HG02884 (cell line): ENCODE data around the gene GSTCD.
"Not testable (repeated sequence)": the region's sequence is repeated elsewhere in the genome, so short reads cannot be mapped to it uniquely, and the experiment has no call there.

ENCODE experiments used
- ATAC-seq: cut with Tn5 transposase; IDR thresholded peaks from one replicate; pipeline ENCODE4 v1.9.1; 2021; ENCODE audit warnings: mild to moderate bottlenecking, moderate library complexity; ENCODE audit not compliant: unreplicated experiment

Gene GSTCD, protein sequence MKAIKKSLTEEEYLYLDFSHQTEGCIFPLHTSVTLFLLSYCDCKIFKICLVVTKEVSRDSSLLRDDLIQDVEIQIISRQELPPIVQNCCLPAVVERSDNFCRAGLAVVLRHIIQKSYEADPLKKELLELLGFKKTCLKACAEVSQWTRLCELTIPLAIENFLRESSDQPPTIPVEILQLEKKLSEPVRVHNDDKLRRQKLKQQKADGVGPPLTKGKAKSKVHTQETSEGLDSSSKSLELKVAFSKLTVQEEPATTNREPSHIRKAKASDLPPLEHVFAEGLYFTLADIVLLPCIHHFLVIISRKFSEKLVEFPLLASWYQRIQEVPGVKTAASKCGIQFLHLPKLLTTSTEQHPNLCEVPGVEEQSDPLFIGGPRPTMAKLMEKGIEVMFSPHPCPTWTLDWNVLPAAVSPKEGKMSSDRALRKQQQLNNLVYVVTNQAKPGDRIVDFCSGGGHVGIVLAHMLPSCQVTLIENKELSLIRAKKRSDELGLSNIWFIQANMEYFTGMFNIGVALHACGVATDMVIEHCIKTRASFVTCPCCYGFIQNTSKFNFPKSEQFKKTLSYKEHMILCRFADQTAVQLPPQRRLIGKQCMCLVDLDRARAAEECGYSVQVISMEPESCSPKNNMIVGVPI

DNA sequence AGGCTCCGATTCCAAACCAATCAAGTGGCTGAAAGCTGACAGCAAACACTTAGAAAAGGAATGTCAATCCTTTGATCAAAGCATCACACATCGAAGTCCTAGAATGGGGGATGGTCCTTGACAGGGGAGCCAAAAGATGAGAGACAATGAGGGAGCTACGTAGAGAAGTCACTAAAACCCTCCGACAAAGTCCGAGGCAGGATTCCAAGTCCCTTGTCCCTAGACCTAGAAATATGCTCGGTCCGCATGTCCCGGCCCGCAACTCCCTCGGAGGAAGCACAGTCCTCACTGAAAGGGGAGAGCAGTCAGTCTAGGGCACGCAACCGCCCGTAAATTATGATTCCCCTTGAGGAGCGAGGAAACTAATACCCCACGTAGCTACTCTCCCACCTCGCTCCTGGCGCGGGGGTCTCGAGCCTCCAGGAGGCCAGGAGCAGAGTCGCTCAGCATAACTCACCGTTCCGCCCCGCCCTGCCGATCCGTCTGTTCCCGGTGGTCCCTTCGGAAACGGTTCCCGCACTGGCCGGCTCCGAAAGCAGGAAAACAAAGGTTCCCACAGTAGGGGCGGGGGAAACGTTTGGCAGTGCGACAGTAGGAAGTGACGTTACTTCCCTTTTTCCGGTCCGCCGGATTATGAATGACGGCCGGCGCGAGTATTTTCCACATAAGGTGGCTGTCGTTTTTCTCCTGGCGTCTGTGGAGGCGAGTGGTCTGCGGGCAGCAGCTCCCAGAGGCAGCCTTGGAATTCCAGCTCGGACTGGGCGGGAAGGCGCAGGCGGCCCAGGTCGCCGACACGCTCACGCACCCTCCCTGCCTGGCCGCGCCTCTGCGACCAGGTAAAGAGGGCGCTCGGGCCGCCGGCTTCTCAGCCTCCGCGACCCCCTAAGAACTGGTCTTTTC lies at the start of gene GSTCD, which contains the start of gene INTS12:
Gene GSTCD (plus strand): TSS at position 604 of the 900 bp plus-strand sequence. CDS start 8,830 bp downstream, outside the sequence.
Gene INTS12 (minus strand): TSS at position 509 of the 900 bp plus-strand sequence. CDS start 8,684 bp downstream, outside the sequence.
- peak; percentile 67 for ATAC-seq

DNA sequence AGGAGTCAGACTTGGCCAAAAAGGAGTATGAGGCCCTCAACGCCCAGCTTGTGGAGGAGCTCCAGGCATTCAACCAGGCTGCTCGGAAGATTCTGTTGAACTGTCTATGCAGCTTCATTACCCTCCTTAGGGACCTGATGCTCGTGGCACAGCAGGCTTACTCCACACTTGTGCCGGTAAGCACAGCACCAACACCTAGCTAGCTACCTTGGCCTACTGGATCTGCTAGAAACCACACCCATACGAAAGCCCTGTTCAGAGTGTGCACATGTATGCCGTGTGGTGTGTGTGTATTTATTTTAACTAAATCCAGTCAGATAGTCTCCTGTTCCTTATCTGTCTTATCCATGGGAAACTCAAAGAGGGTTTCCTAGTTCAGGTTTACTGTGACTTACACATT lies 49.4 kb upstream of the GSTCD start:
- no peak for ATAC-seq

DNA sequence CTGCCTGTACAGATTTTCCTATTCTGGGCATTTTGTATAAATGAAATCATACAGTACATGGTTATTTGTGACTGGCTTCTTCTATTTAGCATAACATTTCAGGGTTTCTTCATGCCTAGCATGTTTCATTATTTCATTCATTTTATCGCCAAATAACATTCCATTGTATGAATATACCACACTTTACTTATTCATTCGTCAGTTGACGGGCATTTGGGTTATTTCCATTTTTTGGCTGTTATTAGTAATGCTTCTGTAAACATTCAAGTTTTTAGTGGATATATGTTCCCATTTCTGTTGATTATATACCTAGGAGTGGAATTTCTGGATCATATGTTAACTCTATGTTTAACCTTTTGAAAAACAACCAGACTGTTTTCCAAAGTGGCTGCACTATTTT lies 47.6 kb upstream of the GSTCD start:
- ATAC-seq: no peak

DNA sequence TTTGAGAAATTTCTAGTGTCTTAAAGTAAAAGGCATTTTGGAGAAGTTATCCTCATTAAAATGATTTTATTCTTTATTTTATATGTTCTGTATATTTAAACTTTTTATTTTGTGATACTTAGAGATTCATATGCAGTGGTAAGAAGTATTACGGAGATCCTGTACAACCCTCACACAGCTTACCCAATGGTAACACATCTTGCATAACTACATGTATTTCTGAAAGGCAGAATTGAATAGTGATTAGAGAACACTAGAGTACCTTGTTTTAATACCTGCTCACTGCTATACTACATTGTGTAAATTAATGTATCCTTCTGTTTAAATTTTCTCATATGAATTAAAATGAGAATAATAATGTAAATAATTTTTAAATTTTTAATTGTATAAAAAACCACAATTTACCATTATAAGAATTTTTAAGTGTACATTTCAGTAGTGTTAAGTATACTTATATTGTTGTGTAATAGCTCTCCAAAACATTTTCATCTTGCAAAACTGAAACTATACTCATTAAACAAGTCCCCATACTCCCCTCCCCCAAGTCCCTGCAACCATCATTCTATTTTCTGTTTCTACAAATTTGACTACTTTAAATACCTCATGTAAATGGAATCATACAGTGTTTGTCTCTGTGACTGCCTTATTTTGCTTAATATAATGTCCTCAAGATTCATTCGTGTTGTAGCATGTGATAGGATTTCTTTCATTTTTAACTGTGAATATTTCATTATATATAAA lies 45.5 kb upstream of the GSTCD start:
- no peak for ATAC-seq

DNA sequence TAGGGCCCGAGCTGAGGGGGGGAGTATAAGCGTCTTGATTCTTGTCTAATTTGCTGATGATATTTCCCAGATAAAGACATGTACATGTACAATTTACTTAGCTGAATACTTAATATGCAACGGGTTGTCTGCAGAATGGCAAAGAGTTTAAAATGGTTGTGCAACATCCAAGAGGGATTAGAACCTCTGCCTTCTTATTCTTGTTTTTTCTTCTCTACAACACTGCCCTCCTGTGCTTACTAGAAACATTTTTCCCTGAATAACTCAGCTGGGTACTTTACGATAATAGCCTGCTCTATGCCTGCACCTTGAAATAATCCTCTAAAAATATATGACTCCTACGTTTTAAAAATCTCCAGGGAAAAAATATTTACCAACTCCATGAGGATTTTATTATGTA lies 41.9 kb upstream of the GSTCD start:
- no peak for ATAC-seq

DNA sequence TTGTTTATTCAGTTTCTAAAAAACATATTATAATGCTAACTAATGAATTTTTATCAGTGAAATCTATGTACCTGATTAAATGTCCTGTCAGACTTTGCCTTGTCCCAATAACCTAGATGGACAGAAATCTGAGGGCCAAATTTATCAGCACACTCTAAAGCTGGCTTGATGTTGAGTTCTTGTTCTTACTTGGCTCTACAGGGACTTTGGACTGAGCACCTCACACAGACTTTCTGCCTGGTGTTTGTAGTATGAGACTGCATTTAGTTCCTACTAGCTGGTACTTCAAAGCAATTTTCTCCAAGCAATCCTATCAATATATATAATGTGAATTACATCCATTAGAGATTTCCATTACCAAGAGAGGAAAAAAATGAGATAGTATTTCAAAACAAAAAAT lies 37.9 kb upstream of the GSTCD start:
- no peak for ATAC-seq

DNA sequence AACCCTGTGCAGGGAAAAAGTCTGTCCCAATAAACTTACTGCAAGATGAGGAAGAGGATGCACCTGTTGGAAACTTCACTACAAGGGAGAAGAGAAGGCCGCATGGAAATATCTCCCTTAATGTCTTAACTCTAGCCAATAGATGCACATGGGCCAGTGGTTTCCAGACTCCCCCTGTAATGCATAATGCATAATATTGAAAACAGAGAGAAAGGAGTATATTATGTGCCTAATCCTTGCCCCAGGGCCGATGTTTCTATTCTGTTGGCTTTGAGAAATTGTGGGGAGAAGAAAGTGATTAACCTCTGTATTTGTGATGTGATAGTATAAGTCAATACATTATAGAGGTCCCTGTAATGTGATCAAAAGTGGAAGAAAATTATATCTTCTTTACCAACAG lies 37.3 kb upstream of the GSTCD start:
- ATAC-seq: no peak

DNA sequence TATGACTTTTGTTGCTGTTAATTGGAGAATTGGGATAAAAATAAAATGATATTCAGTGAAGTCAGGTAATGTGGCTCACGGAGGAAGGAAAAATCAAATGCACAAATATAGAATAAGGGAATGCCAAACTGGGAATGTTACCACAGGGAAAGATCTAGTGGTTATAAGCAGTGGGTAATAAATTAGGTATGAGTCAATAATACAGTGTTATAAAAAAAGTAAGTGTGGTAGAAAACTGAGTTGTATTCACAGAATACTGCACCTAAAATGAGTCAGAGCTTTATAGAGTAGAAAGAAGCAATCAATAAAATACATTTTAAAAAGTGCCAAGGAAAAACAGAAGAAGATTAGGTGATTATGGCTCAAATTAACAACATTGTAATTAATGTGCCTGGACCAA lies 34.6 kb upstream of the GSTCD start:
- no peak for ATAC-seq

DNA sequence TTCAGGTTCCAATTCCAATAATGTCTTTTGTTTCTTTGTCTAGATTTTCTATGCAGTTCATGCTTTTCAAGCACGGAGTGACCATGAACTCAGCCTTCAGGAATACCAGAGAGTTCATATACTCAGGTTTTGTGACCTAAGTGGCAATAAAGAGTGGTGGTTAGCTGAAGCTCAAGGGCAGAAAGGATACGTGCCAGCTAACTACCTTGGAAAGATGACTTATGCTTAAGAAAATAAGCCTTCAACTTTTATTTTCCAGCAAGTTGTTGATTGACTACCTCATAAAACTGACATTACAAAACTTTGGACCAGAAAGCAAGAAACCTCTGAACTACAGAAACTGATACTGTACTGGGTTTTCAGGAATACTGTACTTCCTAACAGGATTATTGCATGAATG lies 30.9 kb upstream of the GSTCD start:
- no peak for ATAC-seq

DNA sequence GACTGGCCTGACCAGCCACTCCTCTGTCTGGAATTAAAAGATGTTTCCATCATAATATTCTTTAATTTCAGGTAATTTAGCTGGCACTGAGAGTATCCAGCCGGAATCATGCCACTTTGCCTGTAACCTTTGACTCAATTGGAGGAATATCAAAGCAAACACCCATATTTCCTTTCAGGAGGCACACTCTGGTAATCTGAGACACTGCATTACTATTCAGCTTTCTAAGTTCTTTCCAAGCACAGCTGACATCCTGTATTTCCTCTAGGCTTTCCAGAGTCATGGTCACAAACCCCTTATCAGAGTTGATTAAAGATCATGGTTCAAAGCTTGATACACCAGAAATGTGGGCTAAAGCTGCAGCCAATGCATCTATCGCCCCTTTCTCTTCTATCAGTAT lies 29.4 kb upstream of the GSTCD start:
- ATAC-seq: no peak

DNA sequence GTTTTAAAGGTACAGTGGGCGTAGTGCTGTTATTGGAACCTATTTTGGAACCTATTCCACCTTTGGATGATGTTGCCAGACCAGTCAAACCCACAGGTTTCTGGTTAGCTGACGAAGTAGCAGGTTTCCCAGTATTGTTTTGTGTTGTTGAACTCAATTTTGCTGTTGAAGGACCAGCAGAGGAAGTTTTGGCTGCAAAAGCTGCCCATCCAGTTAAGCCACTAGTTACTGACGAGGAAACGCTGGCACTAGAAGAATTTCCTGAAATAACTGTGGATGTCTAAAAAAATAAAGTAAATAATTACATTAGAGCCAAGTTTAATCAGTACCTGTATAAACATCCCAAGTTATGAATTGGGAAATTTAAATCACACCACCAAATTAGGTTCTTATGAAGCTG lies 25.5 kb upstream of the GSTCD start:
- no peak for ATAC-seq

DNA sequence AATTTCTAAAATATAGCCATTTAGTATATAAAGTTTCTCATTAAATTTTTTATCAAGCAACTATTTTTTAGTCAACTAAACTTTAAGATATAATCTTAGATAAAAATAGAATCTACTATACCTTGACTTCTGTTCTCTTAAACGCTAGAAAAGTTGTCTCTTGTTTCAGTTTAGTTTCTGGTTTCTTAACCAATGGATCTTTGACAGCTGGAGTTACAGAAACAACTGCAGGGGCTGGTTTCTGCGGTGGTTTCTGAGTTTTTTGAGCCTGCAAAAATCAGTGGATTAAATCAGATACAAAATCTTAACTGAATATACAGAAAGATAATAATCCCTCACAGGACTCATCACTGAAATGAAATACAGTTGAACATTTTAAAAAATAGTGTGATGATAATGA lies 22.0 kb upstream of the GSTCD start:
- no peak for ATAC-seq

DNA sequence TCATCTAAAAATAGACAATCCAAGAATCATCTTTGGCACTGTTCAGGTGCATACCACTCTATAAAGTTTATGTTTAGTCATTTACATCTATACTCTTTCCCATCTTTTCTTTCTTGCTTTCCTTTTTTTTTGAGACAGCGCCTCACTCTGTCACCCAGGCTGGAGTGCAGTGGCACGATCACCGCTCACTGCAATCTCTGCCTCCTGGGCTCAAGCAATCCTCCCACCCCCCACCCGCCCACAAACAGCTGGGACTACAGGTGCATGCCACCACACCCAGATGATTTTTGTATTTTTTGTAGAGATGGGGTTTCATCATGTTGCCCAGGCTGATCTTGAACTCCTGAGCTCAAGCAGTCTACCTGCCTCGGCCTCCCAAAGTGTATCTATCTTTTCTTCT lies 13.8 kb upstream of the GSTCD start:
- ATAC-seq: not testable (repeated sequence)

DNA sequence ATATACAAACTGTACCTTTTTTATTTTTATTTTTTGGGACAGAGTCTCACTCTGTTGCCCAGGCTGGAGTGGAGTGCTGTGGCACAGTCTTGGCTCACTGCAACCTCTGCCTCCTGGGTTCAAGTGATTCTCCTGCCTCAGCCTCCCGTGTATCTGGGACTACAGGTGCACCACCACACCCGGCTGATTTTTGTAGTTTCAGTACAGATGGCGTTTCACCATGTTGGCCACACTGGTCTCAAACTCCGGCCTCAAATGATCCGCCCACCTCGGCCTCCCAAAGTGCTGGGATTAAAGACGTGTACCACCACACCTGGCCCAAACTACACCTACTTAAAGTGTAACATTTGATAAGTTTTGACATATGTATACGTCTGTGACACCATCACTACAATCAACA lies 12.8 kb upstream of the GSTCD start:
- not testable (repeated sequence) for ATAC-seq

DNA sequence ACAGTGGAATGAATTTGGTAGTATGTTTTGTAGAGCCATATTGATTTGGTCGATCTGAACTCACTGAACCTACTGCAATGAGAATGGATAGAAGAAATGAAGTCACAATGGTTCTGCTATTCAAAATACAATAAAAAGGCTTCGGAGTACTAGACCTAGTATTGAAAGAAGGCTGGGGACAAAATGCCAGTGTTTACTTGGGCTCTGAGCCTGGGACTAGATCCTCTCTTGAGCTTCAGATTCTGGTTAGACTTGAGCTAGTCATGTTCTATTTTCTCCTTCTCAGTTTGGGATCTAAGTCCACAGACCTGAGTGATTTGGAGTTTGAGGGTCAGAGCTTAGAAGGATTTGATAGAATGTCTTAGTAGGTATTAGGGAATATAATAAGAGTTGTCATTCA lies 10.0 kb upstream of the GSTCD start:
- ATAC-seq: no peak

DNA sequence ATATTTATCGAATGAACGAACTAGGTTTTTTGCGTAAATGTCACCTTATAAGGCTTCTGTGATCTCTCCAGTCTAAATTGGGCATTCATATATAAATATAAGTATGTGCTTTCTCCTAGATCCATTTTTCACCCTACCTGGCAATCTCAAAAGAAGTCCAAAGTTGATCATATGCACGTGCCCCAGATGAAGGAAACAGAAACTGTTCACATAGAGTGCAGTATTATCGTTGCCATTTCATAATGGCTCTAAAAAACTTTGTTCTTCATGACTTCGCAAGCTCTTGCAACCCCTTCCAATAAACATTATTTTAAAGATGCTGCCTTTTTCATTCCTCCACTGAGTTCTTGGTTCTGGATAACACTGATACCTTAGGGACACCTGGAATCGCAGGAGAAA lies 803 bp upstream of the GSTCD start:
- ATAC-seq: no peak

DNA sequence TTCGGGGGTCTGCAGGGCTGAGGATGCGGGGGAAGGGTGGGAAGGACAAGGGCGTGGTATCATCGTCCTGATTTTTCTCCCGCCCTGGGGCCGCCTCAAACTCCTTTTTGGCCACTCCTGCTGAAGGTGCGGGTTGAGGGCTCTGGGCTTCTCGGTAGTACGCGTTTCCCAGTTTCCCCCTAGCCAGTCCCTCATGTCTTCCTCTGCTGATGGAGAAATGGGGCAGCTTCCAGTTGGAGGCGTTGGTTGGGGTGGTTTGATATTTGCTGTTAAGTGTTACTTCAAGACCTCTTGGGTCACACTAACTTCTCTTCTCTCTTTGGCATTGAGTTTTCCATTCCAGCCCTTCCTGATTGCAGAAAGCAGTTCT lies 482 bp downstream of the GSTCD start:
- ATAC-seq: peak; percentile 22

DNA sequence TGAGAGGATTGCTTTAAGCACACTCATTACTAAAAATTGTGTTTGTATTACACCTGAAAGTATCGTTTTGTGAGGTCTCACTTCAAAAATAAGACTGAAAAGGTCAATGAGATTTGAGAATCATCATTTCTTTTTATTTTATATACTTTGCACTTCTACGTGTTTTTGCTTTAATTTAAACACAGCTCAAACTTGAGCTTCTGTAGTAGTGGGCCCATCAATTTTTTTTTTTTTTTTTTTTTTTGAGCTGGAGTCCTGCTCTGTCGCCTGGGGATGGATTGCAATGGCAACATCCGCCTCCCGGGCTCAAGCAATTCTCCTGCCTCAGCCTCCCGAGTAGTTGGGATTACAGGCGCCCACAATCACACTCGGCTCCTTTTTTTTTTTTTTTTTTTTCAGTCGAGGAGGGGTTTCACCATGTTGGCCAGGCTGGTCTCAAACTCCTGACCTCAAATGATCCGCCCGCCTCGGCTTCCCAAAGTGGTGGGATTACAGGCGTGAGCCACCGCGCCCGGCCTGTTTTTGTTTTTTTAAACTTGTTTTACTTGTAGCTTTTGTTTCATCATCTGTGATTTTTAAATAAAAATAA lies 1.5 kb downstream of the GSTCD start:
- no peak for ATAC-seq

DNA sequence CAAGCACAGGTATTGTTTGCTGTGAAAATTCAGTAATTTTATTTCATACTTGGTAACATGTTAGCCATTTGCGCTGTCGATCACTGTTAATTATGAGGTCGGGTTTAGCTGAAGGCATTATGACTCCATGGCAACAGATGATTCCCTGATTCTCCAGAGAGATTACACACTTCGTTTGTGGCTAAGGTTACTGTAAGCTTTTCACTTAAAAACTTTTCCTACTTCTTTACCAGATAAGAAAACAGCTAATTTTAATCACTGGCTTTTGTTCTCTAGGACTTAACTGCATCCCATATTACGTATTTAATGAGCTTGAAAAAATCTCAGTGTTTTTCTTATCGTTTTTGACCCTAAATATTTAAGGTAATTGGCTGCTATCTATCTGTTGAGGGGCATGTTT lies 2.1 kb downstream of the GSTCD start:
- no peak for ATAC-seq

DNA sequence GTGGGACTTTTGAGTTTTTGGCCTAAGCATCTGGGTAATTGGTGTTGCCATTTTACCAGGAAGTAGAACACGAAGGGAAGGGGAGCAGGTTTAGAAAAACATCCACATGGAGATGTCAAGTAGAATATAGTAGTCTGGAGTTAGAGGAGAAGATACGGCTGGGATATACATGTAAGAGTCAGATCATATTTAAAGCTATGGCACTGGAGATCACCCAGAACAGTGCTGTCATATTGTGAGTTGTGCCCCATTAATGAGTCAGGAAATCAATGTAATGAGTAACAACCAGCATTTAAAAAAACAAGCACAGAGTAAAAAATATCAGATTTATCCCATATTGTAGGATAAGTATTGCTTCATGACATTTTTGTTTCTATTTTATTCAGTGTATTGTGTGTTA lies 4.2 kb downstream of the GSTCD start:
- ATAC-seq: no peak
